Stimulated activated CD8-positive, alpha-beta memory T cell treated with anti-CD3 and anti-CD28 coated beads, Interleukin-15, amount 100 ng/mL, for 24 hours (primary cell): ENCODE results near the gene ALDH3A2.
"Not testable (repeated sequence)": the region's sequence is repeated elsewhere in the genome, so short reads cannot be mapped to it uniquely, and the experiment has no call there.

ENCODE experiments used
- DNase-seq: peaks from one replicate; pipeline ENCODE4 v3.0.0-alpha.2; 2020; ENCODE audit warnings: low read depth

The ALDH3A2 gene

DNA sequence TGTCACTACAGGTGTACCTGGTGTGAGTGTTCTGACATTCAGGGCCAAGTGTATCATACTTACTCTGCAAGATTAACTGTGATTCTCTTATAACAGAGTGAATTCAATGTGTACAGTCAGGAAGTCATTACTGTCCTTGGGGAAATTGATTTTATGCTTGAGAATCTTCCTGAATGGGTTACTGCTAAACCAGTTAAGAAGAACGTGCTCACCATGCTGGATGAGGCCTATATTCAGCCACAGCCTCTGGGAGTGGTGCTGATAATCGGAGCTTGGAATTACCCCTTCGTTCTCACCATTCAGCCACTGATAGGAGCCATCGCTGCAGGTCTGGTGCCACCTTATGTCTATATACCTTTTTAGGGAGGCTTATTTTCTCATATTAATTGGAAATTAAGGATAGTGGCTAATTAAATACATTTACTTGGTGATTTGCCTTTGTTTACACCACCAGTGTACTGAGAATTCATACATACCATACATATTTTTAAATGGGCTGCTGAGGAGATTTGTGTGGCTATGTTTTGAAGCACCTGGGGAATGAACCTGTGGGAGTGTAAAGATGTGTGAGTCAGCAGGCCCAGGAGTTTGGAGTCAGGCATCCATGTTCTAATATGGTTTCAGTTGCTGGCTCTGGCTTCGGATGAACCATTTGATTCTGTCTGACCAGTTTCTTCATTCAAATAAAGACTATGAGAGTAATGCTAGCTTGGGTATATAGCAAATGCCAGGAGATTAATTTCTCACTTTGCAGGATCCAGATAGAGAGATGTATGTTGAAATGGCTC lies 3.1 kb downstream of the ALDH3A2 start:
- DNase-seq: no peak

- no peak for DNase-seq
Observed at GRCh38 chr17:19652595-19652994, 4.0 kb downstream of the ALDH3A2 start.

DNA sequence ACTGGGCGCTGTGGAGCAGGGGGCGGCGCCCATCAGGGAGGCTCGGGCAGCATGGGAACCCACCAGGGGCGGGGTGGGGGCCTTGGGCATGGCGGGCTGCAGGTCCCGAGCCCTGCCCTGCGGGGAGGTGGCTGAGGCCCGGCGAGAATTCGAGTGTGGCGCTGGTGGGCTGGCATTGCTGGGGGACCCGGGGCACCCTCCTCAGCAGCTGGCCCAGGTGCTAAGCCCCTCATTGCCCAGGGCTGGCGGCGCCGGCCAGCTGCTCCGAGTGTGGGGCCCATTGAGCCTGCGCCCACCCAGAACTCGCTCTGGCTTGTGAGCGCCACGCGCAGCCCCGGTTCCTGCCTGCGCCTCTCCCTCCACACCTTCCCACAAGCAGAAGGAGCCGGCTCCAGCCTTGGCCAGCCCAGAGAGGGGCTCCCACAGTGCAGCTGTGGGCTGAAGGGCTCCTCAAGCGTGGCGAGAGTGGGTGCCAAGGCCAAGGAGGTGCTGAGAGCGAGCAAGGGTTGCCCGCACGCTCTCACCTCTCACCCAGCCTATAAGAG lies 5.9 kb downstream of the ALDH3A2 start:
- no peak for DNase-seq

GRCh38 chr17:19654896-19655295 lies 6.3 kb downstream of the ALDH3A2 start:
- no peak for DNase-seq

DNA sequence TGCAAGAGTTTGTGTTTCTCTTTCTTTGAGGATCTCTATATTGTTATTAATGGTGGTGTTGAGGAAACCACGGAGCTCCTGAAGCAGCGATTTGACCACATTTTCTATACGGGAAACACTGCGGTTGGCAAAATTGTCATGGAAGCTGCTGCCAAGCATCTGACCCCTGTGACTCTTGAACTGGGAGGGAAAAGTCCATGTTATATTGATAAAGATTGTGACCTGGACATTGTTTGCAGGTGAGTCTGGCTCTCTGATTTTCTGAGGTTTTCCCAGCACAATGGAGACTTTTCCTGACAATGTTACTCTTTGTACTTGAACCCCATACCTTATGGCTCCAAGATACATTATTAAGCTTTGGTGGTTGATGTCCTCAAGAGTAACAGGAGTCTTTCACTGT lies 7.8 kb downstream of the ALDH3A2 start:
- DNase-seq: no peak

GRCh38 chr17:19656851-19657581 lies 8.5 kb downstream of the ALDH3A2 start:
- DNase-seq: no peak

DNA sequence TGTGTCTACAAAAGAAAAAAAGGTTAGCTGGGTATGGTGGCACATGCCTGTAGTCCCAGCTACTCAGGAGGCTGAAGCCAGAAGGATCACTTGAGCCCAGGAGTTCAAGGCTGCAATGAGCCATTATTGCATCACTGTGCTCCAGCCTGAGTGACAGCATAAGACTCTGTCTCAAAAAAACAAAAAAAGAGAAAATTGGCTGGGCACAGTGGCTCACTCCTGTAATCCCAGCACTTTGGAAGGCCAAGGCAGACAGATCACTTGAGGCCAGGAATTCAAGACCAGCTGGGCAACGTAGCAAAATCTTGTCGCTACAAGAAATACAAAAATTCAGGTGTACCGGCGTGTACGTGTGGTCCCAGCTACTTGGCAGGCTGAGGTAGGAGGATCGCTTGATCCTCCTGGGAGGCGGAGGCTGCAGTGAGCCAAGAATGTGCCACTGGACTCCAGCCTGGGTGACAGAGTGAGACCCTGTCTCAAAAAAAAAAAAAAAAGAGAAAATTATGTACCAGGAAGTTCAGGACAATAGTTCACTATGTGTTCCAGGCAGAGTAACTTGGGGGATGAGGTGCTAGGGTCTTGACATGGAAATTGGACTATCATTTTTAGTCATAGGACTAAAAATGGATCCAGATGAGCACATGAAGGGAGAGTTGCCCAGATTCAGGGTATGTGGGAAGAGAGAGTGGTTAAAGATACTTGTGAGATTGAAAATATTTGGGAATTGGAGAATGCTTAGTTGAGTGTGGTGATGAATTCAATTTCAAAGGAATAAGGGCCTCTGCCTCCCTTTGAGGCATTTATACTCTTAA lies 11.0 kb downstream of the ALDH3A2 start:
- no peak for DNase-seq

GRCh38 chr17:19660219-19660870 lies 11.8 kb downstream of the ALDH3A2 start:
- DNase-seq: no peak

DNA sequence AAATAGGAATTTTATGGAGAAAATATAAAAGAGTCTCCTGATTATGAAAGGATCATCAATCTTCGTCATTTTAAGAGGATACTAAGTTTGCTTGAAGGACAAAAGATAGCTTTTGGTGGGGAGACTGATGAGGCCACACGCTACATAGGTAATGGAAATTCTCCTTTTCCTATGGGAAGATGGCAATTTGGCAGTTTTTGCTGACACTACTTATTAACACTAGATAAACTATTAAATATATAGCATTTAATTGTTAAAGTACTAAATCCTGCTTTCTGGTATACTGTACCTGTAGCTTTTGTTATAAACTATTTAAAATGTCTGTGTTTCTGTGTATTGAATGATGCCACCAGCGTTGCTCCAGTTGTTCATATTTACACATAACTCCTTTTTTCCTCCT lies 12.6 kb downstream of the ALDH3A2 start:
- no peak for DNase-seq

- DNase-seq: no peak
Observed at GRCh38 chr17:19663097-19663496, 14.5 kb downstream of the ALDH3A2 start.

GRCh38 chr17:19664136-19664820 lies 15.7 kb downstream of the ALDH3A2 start:
- no peak for DNase-seq

- DNase-seq: no peak
Observed at GRCh38 chr17:19664821-19665181, 16.2 kb downstream of the ALDH3A2 start.

DNA sequence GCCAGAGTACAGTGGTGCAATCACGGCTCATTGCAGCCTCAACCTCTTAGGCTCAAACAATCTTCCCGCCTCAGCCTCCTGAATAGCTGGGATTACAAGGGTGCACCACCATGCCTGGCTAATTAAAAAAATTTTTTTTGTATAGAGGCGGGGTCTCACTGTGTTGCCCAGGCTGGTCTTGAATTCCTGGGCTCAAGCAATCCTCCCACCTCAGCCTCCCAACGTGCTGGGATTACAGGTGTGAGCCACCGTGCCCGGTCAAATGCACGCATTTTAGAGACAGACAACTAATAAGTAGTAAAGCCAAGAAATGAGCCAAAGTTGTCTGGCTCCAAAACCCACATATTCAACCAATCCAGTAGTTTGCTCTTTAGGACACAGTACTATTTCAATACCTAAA lies 21.1 kb downstream of the ALDH3A2 start:
- DNase-seq: not testable (repeated sequence)

- DNase-seq: no peak
Observed at GRCh38 chr17:19670908-19671307, 22.4 kb downstream of the ALDH3A2 start.

DNA sequence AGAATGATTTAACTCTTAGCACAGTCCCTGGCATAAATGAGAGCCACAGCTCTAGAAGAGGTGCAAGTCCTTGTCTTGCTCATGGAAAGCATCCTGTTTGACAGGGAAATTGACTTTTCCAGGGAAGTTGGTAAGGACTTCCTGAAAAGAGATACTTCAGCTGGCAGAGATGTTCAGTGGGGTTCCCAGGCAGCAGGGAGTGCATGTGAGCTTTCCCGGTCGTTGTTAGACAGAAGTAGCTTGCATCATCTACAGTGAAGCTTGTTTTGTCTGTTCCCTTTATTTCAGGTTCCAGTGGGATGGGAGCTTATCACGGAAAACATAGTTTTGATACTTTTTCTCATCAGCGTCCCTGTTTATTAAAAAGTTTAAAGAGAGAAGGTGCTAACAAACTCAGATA lies 22.9 kb downstream of the ALDH3A2 start:
- DNase-seq: no peak

- no peak for DNase-seq
Observed at GRCh38 chr17:19672009-19672750, 23.6 kb downstream of the ALDH3A2 start.

GRCh38 chr17:19673623-19674022 lies 25.1 kb downstream of the ALDH3A2 start:
- DNase-seq: no peak

DNA sequence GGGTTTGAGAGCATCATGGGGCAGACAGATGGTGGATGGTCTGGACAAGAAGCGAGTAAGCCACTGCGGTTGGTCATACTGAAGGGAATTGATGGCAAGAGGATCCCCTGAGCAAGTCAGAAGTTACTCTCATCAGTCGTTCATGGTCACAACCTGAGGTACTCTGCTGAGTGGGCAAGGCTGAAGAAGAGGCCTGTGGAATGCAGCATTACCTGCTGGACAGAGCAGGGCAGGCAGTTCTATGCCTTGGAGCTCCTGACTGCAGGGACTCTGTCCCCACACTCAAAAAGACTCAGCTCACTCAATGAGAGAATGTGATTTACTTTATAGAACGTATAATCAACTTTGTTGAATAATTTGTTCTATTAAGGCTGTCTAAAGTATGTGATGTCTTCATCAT lies 28.3 kb downstream of the ALDH3A2 start:
- no peak for DNase-seq

- no peak for DNase-seq
Observed at GRCh38 chr17:19677736-19678379, 29.3 kb downstream of the ALDH3A2 start.
